Iris pigment epithelial cell (primary cell): ENCODE results near the gene MSN.
"Not testable (repeated sequence)": the region's sequence is repeated elsewhere in the genome, so short reads cannot be mapped to it uniquely, and the experiment has no call there.

Experiments used
- DNase-seq: peaks from one replicate; pipeline ENCODE4 v3.0.0-alpha.2; 2011; ENCODE audit warnings: low read depth

Gene MSN

DNA sequence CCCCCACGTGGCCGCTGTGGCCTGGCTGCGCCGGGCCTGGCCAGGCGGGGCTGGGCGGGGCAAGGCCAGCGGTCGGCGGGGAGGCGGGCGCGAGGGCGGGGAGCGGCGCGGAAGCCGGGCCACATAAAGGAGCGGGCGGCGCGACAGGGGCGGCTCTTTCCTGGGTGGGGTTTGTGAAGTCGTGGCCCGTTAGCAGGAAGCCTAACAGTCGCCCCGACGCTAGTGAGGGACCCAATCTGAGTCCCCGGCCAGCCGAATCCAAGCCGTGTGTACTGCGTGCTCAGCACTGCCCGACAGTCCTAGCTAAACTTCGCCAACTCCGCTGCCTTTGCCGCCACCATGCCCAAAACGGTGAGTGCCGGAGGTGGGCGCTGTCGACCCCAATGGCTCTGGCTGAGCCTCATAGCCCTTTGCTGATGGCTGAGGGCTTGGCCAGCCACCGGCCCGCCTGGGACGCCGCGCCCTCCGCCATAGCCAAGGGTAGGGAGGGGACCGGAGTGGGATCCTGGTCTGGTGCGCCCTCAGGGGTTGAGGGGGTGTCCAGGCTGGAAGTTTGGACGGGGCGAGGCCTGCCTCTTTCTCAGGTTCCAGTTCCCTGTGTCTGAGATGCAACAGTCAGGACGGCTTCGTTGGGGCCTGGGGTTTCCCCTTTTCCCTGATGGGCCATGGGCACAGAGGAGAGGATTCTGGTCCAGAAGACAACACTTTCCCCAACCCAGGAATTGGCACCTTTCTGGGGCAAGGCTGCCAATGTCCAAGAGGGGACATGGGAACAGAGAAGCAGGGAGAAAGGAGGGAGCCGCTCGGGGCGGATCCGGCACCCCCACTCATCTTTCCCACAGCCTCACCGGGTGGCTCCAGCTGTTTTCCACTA, at the start of gene MSN:
MSN (plus strand) TSS at position 152 of the 874 bp plus-strand sequence; CDS start at position 340, 188 bp downstream.
- peak; percentile 46 for DNase-seq

- not testable (repeated sequence) for DNase-seq
These were observed 47.3 kb upstream of the MSN start for GRCh38 chrX:65620096-65620705.

DNA sequence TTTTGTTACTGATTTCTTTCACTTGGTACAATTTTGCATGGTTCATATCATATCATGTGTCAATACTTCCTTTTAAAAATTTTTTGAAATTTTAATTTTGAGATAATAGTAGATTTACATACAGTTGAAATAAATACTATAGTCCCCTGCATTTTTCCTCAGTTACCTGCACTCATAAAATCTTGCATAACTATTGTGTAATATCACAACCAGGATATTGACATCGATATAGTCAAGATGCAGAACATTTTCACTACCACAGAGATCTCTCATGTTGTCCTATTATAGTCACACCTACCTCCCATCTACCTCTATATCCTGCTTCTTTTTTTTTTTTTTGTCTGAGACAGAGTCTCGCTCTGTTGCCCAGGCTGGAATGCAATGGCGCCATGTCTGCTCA, 36.7 kb upstream of the MSN start:
- no peak for DNase-seq

GRCh38 chrX:65633826-65634225, 33.6 kb upstream of the MSN start:
- no peak for DNase-seq

- no peak for DNase-seq
These were observed 32.7 kb upstream of the MSN start for GRCh38 chrX:65634732-65635131.

GRCh38 chrX:65635378-65635777, 32.1 kb upstream of the MSN start:
- no peak for DNase-seq

GRCh38 chrX:65635822-65636221, 31.6 kb upstream of the MSN start:
- no peak for DNase-seq

GRCh38 chrX:65636261-65636660, 31.2 kb upstream of the MSN start:
- DNase-seq, result not testable (repeated sequence)

- DNase-seq, result no peak
These were observed 30.1 kb upstream of the MSN start for GRCh38 chrX:65637335-65637734.

DNA sequence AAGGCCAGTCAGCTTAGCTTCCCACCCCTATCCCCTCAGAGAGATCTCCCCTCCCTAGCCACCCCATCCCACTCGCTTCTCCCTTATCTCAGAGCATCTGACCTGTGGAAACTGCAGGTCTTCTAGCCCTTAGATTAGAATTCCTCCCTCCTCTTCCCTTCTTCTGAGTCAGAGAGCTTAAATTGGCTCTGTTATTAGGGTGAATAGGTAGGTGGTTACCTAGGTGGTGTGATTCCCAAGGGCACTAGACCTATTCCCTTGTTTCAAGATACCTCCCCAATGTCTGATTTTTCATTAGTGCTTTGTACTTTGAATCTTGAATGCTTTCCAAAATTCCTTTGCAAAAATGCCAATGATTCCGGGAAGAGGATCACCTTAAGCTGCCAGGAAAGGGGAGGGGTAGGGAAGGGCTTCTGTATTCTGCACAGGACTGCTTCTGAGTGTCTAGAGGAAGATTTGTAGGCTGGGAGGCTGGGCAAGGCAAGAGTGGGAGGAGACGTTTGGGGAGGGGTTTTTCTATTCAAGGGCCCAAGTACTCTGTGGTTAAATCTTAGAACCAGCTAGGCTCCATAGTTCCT, 24.5 kb upstream of the MSN start:
- DNase-seq, result no peak

GRCh38 chrX:65643531-65644052, 23.9 kb upstream of the MSN start:
- DNase-seq, result peak; percentile 36

DNA sequence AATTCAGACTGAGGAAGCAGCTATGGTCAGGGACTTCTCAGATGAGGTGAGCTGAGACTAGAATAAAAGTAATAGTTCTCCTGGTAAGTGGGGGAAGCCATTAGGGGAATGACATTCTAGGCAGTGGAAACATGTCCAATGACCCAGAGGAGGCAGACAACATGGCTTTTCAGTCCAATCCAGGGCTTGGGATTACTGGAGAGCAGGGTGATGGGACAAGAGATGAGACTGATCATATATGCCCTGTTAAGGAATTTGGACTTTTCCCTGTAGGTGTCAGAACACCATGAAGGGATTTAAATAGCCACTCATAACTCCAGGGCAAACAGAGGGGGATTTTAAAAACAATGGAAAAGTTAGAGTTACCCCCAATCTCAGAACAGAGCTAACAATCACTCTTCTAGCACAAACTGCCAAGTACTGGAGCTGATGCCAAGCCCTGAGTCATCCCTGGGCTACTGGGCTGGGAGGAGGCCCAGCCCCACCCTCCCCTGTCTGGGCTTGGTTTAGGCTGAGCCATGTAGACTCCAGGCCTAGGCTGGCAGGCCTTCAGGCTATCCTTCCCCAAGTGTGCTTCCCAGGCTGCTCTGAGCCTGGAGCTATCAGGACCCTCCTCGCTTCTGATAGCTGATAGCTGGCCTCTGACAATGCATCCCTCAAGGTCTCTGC, 22.7 kb upstream of the MSN start:
- DNase-seq, result peak; percentile 83

DNA sequence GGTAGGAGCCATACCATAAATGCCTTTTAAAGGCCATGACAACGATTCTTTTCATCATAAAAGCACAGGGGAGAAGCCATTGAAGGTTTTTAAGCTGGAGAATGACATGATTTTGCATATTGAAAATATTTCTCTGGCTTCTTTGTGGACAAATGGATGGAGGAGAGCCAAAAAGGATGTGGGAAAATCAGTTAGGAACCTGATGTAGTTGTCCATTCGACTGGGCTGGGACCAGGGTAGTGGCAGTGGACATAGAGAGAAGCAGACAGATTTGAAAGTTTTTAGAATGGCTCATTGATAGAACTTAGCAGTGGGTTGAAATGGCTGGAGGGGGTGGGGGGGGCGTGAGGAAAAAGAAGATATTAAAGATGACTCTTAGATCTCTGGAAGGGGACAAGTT, 19.7 kb upstream of the MSN start:
- no peak for DNase-seq

DNA sequence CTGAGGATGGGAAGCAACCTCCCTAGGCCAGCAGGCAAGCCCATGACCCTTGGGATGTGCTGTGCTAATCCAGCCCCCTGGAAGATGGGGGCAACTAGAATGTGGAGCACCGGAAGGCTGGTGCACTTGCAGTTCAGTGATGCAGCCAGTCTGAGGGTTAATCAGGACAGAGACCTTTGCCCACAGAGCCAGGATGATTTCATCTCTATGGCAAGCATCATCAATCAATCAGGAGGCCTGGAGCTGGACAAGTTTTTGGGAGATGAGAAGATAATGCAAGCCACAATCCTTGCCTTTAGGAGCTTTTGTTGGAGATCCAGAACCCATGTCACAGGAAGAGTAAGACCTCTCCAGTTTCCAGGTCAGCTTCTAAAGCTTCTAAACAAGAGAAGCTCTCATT, 15.4 kb upstream of the MSN start:
- DNase-seq, result no peak

DNA sequence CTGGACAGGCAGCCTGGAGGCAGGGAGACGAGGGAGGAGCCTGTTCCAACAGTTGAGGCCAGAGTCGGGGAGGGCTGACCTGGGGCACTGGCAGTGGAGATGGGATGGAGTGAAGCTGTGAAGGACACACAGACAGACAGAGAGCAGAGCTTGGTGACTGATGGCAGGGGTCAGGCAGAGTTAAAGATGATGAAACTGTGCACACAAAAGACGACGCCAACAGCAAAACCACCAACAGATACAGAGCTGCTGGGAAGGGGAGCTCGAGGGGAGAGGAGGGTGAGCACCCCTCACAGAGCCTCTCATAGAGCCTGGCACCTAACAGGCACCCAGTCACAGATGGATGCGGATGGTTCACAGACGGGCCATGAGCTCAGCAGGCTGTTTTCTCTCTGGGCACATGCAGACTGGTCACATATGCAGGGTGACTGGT, 10.4 kb upstream of the MSN start:
- DNase-seq, result not testable (repeated sequence)

DNA sequence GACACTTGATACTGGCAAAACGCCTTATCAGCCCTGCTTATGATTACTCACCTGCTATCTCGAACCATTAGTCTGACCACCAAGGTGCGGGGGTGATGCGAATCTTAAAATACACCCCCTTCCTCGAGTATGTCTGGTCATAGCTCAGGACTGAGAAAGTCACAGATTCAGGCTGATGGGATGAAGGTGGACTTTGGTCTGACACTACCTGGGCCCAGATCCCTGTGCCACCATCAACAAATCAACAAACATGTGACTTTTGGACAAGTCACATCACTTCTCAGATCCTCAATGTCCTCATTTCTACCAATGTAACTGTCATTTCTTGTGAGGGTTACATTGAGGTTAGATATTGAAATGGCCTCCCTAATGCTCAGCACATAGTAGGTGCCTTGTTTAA, 9.8 kb upstream of the MSN start:
- no peak for DNase-seq

DNA sequence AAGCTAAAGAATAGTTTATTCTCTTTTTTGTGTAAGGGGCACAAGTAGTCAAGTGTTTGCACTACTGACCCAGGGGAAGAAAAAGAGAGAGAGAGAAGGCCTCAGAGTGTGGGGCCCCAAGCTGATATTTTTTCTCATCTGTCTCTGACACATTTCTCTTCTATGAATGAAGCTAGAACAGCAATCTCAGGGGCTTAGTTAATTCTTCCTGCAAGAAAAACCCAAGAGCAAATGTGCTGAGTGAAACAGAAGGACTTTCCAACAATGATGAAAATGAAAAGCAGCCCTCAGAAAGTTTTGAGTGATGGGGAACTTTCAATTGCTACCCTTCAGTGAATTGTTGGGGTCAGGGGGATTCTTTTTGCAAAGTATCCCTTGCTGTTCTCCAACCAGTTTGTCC, 9.2 kb upstream of the MSN start:
- DNase-seq, result no peak

DNA sequence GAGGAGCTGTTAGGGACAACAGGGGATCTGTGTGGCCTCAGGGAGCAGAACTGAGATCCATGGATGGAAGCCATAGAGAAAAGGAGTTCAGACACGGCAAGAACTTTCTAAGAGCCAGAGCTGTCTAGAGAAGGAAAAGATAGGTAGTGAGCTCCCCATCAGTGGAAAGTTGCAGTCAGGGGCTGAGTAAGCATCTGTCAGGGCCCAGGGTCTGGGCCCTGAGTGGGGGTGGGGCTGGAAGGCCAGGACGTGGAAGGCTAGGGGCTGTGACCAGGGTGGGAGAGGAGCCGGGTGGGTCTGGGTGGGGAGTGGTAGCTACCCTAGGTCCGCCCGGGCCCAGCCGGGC, 324 bp upstream of the MSN start:
- no peak for DNase-seq

DNA sequence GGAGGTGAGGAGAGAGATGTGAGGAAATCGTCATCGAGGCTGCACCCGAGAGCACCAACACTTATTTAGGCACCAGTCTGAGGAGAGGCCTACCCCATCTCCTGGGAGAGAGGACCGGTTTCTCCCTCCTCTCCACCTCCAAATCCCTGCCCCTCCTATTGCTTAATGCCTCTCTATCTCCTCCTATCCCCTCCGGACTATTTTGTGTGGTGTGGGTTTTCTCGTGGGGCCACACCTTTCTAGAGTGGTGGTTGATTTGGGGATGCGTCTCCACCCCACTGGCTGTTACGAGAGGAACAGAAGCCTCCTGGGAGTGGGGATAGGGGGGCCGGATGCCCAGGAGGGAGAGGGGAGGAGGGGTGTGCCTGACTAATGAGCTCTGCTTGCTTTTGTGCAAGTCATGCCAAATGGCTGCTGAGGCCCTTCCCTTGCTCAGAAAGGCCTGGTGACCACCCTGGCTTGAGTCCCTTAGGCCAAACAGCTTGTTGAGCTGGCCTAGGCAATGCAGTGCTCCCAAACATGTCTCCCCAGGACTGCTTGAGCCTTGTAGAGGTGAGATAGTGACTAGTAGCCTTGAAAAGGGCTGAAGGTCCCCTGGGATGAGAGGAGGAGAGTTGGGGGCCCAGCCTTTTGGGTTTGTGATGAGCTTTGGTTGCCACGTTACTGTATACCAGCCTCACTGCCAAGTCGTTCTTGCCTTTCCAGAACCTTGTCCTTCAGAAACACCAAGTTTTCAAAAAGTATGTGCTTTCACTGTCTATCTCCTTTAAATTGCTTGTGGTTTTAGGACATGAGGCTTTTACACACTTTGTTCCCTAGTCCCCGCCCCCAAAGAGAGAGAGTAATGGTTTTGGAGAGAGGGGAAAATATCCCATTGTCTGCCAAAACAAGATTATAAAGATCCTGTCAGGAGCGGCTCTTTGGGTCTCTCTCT, 1.2 kb downstream of the MSN start:
- peak; percentile 78 for DNase-seq

GRCh38 chrX:65671286-65671685, 3.8 kb downstream of the MSN start:
- no peak for DNase-seq

GRCh38 chrX:65671966-65672365, 4.5 kb downstream of the MSN start:
- DNase-seq, result no peak

DNA sequence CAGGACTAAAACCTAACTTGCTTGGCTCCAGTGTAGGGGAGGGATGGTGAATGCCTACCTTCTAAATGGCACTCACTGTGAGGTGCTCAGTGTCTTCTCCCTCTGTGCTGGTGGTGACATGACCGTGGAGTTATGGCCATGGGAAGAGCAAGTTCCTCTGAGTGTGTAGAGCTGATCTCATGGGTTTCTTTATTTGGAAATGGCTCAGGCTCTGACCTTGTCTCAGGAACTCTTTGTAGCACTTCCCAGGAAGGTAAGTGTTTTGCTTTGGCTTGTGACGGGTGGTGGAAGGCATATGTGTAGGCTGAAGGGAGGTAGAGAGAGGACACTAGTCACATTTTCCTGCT, 6.4 kb downstream of the MSN start:
- no peak for DNase-seq
